K562 (cell line): Measurements from ENCODE around the gene SCFD2. TPM values are rescaled to one million over a fixed set of nuclear protein-coding genes. Genes with fewer than 3 reads are reported as not detected.

Experiments
- ATF6 ChIP-seq: sonication (generic); formaldehyde crosslinking; IDR thresholded peaks from 2 replicates; pipeline ENCODE4 v1.4.0; 2020; ENCODE audit warnings: mild to moderate bottlenecking, missing genetic modification reagents
- BRCA1 ChIP-seq, 2 experiments: fragments of 450-650 bp in 1 of 2; sonication (generic) in 1 of 2; formaldehyde crosslinking in 1 of 2; IDR thresholded peaks; 2 replicates each; pipeline versions ENCODE4 v1.5.0 to v1.6.1; 2017 to 2020; ENCODE audit warnings: mild to moderate bottlenecking in 1 of 2, missing genetic modification reagents in 1 of 2
- HMG20A ChIP-seq: fragments of 450-650 bp; formaldehyde crosslinking; conservative IDR thresholded peaks from 2 replicates; pipeline ENCODE4 v1.4.0; 2020; ENCODE audit warnings: mild to moderate bottlenecking, mixed read lengths
- JUND ChIP-seq, 2 experiments: IDR thresholded peaks; 2 replicates in 1 of 2; 3 replicates in 1 of 2; pipeline ENCODE4 v1.6.1; 2011; ENCODE audit warnings: borderline replicate concordance in 2 of 2, low read depth in 2 of 2, low read length in 2 of 2, improper control_type of control experiment in 1 of 2, missing biosample characterization in 1 of 2, missing genetic modification characterization in 1 of 2, missing genetic modification reagents in 1 of 2
- PRDM10 ChIP-seq: fragments of 450-650 bp; IDR thresholded peaks from 2 replicates; pipeline ENCODE4 v1.6.1; 2018; ENCODE audit not compliant: partially characterized antibody
- RCOR1 ChIP-seq, 2 experiments: IDR thresholded peaks; 2 replicates each; pipeline ENCODE4 v1.6.1; 2012; ENCODE audit warnings: low read depth in 2 of 2, low read length in 2 of 2, borderline replicate concordance in 1 of 2, improper control_type of control experiment in 1 of 2
- TAF15 ChIP-seq: fragments of 200-400 bp; formaldehyde crosslinking; IDR thresholded peaks from 2 replicates; pipeline ENCODE4 v1.6.1; 2017; ENCODE audit warnings: mild to moderate bottlenecking, low read depth, low read length, moderate library complexity
- ZHX1 ChIP-seq: fragments of 150-350 bp; conservative IDR thresholded peaks from 2 replicates; pipeline ENCODE4 v1.6.1; 2014; ENCODE audit warnings: low read length
- ZNF316 ChIP-seq: fragments of 450-650 bp; IDR thresholded peaks from 2 replicates; pipeline ENCODE4 v1.6.1; 2016
- polyA plus RNA-seq, 8 experiments: library from polyadenylated mRNA; depleted of rRNA in 4 of 8; stranded (reverse) in 5 of 8; unstranded in 3 of 8; fragments of >200 nt; fragmentation: Nextera tagmentation in 2 of 8; fragmentation: Illumina TruSeq in 1 of 8; extraction: Ambion mirVana in 2 of 8; extraction: Trizol in 1 of 8; gene quantifications; 2 replicates each; pipeline versions ENCODE4 v1.2.1 to v1.2.3, GENCODE V29; 2011 to 2014; ENCODE audit warnings: inconsistent platforms in 1 of 8, missing spikeins in 1 of 8
- total RNA-seq, 7 experiments: library from RNA; depleted of rRNA in 6 of 7; stranded (reverse); fragments of >200 nt in 6 of 7; fragmentation: Illumina TruSeq in 2 of 7; extraction: Trizol in 2 of 7; gene quantifications; 2 replicates each; pipeline versions ENCODE4 v1.2.1 to v1.2.3, GENCODE V29; 2011 to 2021; ENCODE audit warnings: low replicate concordance in 1 of 7
- TF ChIP-seq, protein P1 (sequence below): IDR thresholded peaks from 3 replicates; pipeline ENCODE4 v1.6.1; 2011; ENCODE audit warnings: borderline replicate concordance, mild to moderate bottlenecking, moderate library complexity; ENCODE audit not compliant: insufficient read length; ENCODE audit errors: extremely low read depth

SCFD2 gene
- total and polyA plus RNA-seq, 9 of the 15 experiments (the other 6 are each of a cell fraction or from before 2014, with no cell fraction given): 5.7 to 30.3 (median 22.8) TPM

DNA sequence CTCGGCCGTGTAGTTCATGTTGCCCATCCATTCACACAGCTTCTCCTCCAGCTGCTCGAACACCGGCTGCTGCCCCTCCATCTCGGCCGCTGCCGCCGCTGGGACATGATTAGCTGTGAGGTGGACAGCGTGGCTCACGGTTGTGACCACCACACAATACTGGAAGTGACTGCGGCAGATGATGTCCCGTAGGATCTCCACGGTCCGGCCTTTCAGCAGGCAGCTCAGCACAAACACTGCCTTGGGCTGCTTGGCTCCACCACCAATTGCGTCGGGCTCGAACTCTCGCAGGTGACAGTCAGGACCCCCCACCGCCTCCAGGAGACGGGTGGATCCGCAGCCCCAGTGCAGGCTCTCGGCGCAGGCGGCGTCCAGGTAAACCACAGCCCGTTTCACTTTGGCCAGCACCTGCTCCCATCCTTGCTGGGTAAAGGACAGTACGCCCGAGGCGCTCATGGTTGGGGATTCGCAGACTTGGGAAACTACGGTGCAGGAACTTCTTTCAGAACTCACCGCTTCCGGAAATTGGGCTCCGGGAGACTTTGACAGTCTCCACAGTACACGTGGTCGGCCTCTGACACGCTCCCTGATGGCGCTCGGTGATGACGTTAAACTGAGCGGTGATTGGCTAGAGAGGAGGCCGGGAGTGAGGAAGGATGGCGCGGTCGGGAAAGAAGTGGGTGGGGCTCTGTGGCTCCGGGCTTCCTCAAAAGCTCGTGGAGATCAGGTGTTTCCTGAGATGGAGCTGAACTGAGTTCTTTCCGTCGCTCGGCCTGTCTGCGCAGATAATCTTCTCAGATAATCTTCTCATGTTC lies at the start of gene SCFD2 (continued):
- no peak for TF ChIP-seq ZHX1
- TF ChIP-seq RCOR1 (IDR thresholded peaks at IDR 0.05; ENCODE audit: borderline replicate concordance in 1 of 2, low read depth in 2 of 2, low read length in 2 of 2): peak in 1 of 2 experiments; percentile 73; a peak in 3 of 4 replicates
- no peak for TF ChIP-seq ZNF316
- TF ChIP-seq HMG20A (CRISPR knock-in tag): no peak
- peak; percentile 75 for TF ChIP-seq JUND (IDR thresholded peaks at IDR 0.05; ENCODE audit: borderline replicate concordance, low read depth, low read length)
- TF ChIP-seq JUND (tag; IDR thresholded peaks at IDR 0.05; ENCODE audit: borderline replicate concordance, low read depth, low read length): no peak; the same call in 2 of the 3 replicates
- 0 out of 2 replicates have a peak, but pooled peaks have one; percentile 64 for TF ChIP-seq ATF6
- TF ChIP-seq, protein P1, sequence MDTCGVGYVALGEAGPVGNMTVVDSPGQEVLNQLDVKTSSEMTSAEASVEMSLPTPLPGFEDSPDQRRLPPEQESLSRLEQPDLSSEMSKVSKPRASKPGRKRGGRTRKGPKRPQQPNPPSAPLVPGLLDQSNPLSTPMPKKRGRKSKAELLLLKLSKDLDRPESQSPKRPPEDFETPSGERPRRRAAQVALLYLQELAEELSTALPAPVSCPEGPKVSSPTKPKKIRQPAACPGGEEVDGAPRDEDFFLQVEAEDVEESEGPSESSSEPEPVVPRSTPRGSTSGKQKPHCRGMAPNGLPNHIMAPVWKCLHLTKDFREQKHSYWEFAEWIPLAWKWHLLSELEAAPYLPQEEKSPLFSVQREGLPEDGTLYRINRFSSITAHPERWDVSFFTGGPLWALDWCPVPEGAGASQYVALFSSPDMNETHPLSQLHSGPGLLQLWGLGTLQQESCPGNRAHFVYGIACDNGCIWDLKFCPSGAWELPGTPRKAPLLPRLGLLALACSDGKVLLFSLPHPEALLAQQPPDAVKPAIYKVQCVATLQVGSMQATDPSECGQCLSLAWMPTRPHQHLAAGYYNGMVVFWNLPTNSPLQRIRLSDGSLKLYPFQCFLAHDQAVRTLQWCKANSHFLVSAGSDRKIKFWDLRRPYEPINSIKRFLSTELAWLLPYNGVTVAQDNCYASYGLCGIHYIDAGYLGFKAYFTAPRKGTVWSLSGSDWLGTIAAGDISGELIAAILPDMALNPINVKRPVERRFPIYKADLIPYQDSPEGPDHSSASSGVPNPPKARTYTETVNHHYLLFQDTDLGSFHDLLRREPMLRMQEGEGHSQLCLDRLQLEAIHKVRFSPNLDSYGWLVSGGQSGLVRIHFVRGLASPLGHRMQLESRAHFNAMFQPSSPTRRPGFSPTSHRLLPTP: no peak
- peak; percentile 76 for TF ChIP-seq PRDM10
- TF ChIP-seq TAF15: no peak
- no peak for TF ChIP-seq BRCA1 (IDR thresholded peaks at IDR 0.05)
- TF ChIP-seq BRCA1 (CRISPR knock-in tag; IDR thresholded peaks at IDR 0.05): no peak
